Measurements from ENCODE around the gene REEP1. TPM values are rescaled to one million over a fixed set of nuclear protein-coding genes. Genes with fewer than 3 reads are reported as not detected.

The REEP1 gene
- total and polyA plus RNA-seq, 9 of the 15 experiments (the other 6 are each of a cell fraction or from before 2014, with no cell fraction given): 0.11 to 0.67 (median 0.13) TPM

- TF ChIP-seq LCOR (CRISPR knock-in tag; IDR thresholded peaks at IDR 0.05): no peak
- TF ChIP-seq GATA2 (CRISPR knock-in tag; IDR thresholded peaks at IDR 0.05): no peak
- no peak for TF ChIP-seq LEF1 (IDR thresholded peaks at IDR 0.05)
- no peak for TF ChIP-seq SMARCC2 (IDR thresholded peaks at IDR 0.05; ENCODE audit: low read depth)
- no peak for TF ChIP-seq ZNF589 (CRISPR knock-in tag; IDR thresholded peaks at IDR 0.05; ENCODE audit: low read depth)
- no peak for TF ChIP-seq NR2C1 (IDR thresholded peaks at IDR 0.05)
- TF ChIP-seq NR2C1 (tag; IDR thresholded peaks at IDR 0.05): no peak
- no peak for TF ChIP-seq POLR2B (IDR thresholded peaks at IDR 0.05; ENCODE audit: low read depth, partially characterized antibody)
- TF ChIP-seq SP1 (CRISPR knock-in tag; IDR thresholded peaks at IDR 0.05): no peak
- TF ChIP-seq MAFG (tag; conservative IDR thresholded peaks at IDR 0.05): no peak
Observed at GRCh38 chr2:86281066-86281700, 56.2 kb downstream of the REEP1 start (continued).

DNA sequence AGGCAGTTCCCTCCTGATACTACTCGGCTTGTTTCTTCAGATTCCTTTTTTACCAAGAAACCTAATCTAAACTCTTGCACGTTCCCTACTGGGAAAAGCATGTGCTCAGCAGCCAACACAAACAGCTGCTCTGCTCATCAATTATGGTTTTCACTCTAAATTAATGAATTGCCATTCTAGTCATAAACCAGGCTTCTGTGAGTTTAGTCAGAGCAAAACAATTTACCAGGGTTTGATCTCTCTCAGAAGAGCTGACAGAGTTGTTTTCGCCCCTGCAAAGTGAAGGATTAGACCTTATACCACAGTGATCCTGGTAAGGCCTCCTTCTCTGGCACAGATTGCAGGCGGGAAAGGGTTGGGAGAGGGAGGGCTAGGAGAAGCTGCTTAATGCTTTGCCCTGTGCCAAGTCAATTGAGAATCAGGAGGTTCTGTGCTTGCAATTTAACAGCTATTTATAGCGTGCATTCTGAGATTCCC is 57.2 kb downstream of the REEP1 start:
- FAIRE-seq: no peak
- TF ChIP-seq, protein P1, sequence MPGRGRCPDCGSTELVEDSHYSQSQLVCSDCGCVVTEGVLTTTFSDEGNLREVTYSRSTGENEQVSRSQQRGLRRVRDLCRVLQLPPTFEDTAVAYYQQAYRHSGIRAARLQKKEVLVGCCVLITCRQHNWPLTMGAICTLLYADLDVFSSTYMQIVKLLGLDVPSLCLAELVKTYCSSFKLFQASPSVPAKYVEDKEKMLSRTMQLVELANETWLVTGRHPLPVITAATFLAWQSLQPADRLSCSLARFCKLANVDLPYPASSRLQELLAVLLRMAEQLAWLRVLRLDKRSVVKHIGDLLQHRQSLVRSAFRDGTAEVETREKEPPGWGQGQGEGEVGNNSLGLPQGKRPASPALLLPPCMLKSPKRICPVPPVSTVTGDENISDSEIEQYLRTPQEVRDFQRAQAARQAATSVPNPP (IDR thresholded peaks at IDR 0.05; ENCODE audit: borderline replicate concordance, insufficient read depth, insufficient read length): no peak
- TF ChIP-seq CGGBP1 (CRISPR knock-in tag; IDR thresholded peaks at IDR 0.05) (no peak), ZNF41 (CRISPR knock-in tag; conservative IDR thresholded peaks at IDR 0.05) (no peak), NR1H2 (CRISPR knock-in tag; IDR thresholded peaks at IDR 0.05) (no peak), RBM34 (IDR thresholded peaks at IDR 0.05; ENCODE audit: borderline replicate concordance, insufficient read depth, low read length) (no peak), FOXM1 (IDR thresholded peaks at IDR 0.05; ENCODE audit: low read depth) (no peak), FOXM1 (CRISPR knock-in tag; IDR thresholded peaks at IDR 0.05; ENCODE audit: low read depth) (no peak), CHCHD3 (CRISPR knock-in tag; IDR thresholded peaks at IDR 0.05) (no peak)

More for the DNA sequence above, 57.2 kb downstream of the REEP1 start:
- H2AFZ ChIP-seq (ENCODE audit: low read depth, low read length): no peak overlapping the region
- WGBS (ENCODE audit: insufficient coverage, low coverage, missing lambda C conversion rate): 0% methylated on average over 5 of the region's 5 CpGs
- in situ Hi-C loops (cut with MboI) (no loop called here), intact Hi-C loops (cut with micrococcal nuclease) (no loop called here)
- no peaks in the 10 kb centered on the region; the same call in 1 of the 2 replicates for H3K9me3 ChIP-seq (replicated peaks; ENCODE audit: control insufficient read depth, insufficient read depth, low read depth, low read length)
- no peaks in the 10 kb centered on the region for H3K79me2 ChIP-seq (ENCODE audit: control insufficient read depth, insufficient read depth, low read length)
- ATAC-seq: no peak
- ChIA-PET POLR2A (interaction anchor here (0.7 kb wide), 1 partner anchor 15 kb away, joined by 5 read pairs; no protein-coding TSS in a partner anchor), CTCF (ENCODE audit: low intra/inter-chr PET ratio) (no interaction called here)
- H3K27ac ChIP-seq (ENCODE audit: extremely low read depth, low read depth, low read length): no peak overlapping the region
- H3K4me1 ChIP-seq (replicated peaks in 1 of 2; ENCODE audit: control insufficient read depth in 2 of 2, insufficient read depth in 2 of 2, low read length in 2 of 2): no peaks in the 10 kb centered on the region
- peaks cover 36 to 73% of the 10 kb centered on the region in 2 experiments for H3K27me3 ChIP-seq (ENCODE audit: control insufficient read depth in 2 of 2, insufficient read depth in 2 of 2, low read length in 2 of 2)
- H4K20me1 ChIP-seq (replicated peaks; ENCODE audit: control insufficient read depth, insufficient read depth, low read length): 0 out of 2 replicates have a peak, but pooled peaks cover 3% of the 10 kb centered on the region
- H3K36me3 ChIP-seq (ENCODE audit: control insufficient read depth, insufficient read depth, low read length): no peaks in the 10 kb centered on the region
- no peak overlapping the region for H3K4me2 ChIP-seq (ENCODE audit: insufficient read depth, low read length)
- BruUV-seq (replicated peaks): no TSS peak
- H3K4me3 ChIP-seq: no peak overlapping the region
- DNase-seq (ENCODE audit: extremely low read depth in 1 of 4, low spot score in 3 of 4): no peak
- H3K9ac ChIP-seq (ENCODE audit: insufficient read depth in 1 of 2, low read depth in 2 of 2, low read length in 2 of 2): no peak overlapping the region
- no peaks in the 10 kb centered on the region for H3K9me1 ChIP-seq (ENCODE audit: control insufficient read depth, insufficient read depth, low read length)
